ENCODE data around the gene WDR20. TPM values are rescaled to one million over a fixed set of nuclear protein-coding genes. Genes with fewer than 3 reads are reported as not detected.
"Not testable (repeated sequence)": the region's sequence is repeated elsewhere in the genome, so short reads cannot be mapped to it uniquely, and the experiment has no call there.

The WDR20 gene
- total RNA-seq, 4 donors from 2014 or later = 15.0 to 26.7 (median 18.3) TPM

DNA sequence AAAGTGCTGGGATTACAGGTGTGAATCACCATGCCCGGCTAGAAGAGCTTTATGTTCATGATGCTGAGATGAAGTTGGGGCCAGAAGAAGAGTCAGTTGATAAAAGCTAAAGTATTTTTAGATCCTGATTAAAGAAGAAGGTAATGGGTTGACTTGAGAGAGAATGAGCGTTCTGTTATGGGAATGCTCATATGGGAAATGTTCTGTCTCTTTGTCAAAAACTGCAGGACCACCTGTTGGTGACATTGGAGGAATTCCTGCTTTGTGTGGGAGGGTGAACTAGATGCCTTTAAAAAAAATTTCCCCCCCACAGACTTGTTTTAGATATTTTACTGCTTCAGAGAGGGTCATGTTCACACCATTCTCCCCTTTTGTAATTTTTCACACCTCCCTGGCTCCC, 6.7 kb downstream of the WDR20 start:
- H3K36me3 ChIP-seq = no peaks in the 10 kb centered on the region
- no peaks in the 10 kb centered on the region for H3K27me3 ChIP-seq
- no peak overlapping the region for H3K27ac ChIP-seq
- no peaks in the 10 kb centered on the region for H3K9me3 ChIP-seq
- no peak for DNase-seq (ENCODE audit: low spot score in 2 of 2)
- 85% methylated on average over 2 of the region's 2 CpGs for WGBS, 2 donors
- peaks cover 0 to 38% (median 7%) of the 10 kb centered on the region in 4 donors for H3K4me1 ChIP-seq
- TF ChIP-seq EP300 (IDR thresholded peaks at IDR 0.05) = no peak
- no peak for TF ChIP-seq POLR2A (IDR thresholded peaks at IDR 0.05)
- TF ChIP-seq, protein P1, sequence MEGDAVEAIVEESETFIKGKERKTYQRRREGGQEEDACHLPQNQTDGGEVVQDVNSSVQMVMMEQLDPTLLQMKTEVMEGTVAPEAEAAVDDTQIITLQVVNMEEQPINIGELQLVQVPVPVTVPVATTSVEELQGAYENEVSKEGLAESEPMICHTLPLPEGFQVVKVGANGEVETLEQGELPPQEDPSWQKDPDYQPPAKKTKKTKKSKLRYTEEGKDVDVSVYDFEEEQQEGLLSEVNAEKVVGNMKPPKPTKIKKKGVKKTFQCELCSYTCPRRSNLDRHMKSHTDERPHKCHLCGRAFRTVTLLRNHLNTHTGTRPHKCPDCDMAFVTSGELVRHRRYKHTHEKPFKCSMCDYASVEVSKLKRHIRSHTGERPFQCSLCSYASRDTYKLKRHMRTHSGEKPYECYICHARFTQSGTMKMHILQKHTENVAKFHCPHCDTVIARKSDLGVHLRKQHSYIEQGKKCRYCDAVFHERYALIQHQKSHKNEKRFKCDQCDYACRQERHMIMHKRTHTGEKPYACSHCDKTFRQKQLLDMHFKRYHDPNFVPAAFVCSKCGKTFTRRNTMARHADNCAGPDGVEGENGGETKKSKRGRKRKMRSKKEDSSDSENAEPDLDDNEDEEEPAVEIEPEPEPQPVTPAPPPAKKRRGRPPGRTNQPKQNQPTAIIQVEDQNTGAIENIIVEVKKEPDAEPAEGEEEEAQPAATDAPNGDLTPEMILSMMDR (IDR thresholded peaks at IDR 0.05) = no peak
- no peak overlapping the region for H3K4me3 ChIP-seq

DNA sequence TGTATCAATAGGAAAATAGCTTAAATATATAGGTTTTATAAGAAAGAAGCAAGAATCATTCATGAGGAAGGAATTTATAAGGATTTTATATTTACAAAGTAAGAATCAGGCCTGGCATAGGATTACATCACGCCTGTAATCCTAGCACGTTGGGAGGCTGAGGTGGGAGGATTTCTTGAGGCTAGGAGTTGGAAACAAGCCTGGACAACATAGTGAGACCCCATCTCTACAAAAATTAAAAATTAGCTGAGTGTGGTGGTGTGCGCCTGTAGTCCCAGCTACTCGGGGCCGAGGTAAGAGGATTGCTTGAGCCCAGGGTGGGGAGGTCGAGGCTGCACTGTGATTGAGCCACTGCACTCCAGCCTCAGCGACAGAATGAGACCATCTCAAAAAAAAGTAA, 10.4 kb downstream of the WDR20 start:
- peaks cover 0 to 19% (median 2%) of the 10 kb centered on the region in 4 donors for H3K4me1 ChIP-seq
- no peaks in the 10 kb centered on the region for H3K9me3 ChIP-seq
- peaks cover 0 to 11% (median 0%) of the 10 kb centered on the region in 3 donors for H3K36me3 ChIP-seq
- H3K27ac ChIP-seq = no peak overlapping the region
- no peak overlapping the region for H3K4me3 ChIP-seq
- DNase-seq (ENCODE audit: low spot score in 2 of 2) = no peak
- whole genome bisulfite sequencing, 2 donors = 92 to 95% methylated on average over 7 of the region's 7 CpGs
- TF ChIP-seq EP300 (IDR thresholded peaks at IDR 0.05) = no peak
- TF ChIP-seq, protein P1 (IDR thresholded peaks at IDR 0.05) = no peak
- no peak for TF ChIP-seq POLR2A (IDR thresholded peaks at IDR 0.05)
- no peaks in the 10 kb centered on the region for H3K27me3 ChIP-seq

DNA sequence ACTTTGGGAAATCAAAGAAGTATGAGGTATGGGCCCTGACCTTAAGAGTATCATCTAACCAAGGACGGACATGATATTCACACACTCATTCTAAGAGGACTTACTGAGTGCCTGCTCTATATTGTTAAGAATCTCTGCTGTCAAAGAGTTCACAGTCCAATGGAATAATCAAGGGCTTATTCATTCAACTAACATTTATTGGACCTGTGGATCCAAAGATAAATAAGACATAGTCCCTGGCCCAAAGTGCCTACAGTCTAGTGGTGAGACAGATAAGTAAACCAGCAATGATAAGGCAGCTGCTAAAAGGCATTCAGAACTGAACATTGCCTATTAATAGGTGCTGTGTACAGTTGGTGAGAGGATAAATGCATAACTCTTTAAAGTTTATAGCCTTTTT, 11.0 kb downstream of the WDR20 start:
- WGBS, 2 donors = 61 to 76% methylated on average over 1 of the region's 1 CpG
- Histone ChIP-seq H3K27ac (no peak overlapping the region), H3K36me3 (peaks cover 0 to 11% (median 0%) of the 10 kb centered on the region in 3 donors), H3K4me3 (no peak overlapping the region), H3K4me1 (peaks cover 0 to 20% (median 2%) of the 10 kb centered on the region in 4 donors), H3K9me3 (no peaks in the 10 kb centered on the region), H3K27me3 (no peaks in the 10 kb centered on the region)
- TF ChIP-seq, protein P1 (IDR thresholded peaks at IDR 0.05) = no peak
- no peak for TF ChIP-seq POLR2A (IDR thresholded peaks at IDR 0.05)
- no peak for TF ChIP-seq EP300 (IDR thresholded peaks at IDR 0.05)
- DNase-seq (ENCODE audit: low spot score in 2 of 2) = no peak

DNA sequence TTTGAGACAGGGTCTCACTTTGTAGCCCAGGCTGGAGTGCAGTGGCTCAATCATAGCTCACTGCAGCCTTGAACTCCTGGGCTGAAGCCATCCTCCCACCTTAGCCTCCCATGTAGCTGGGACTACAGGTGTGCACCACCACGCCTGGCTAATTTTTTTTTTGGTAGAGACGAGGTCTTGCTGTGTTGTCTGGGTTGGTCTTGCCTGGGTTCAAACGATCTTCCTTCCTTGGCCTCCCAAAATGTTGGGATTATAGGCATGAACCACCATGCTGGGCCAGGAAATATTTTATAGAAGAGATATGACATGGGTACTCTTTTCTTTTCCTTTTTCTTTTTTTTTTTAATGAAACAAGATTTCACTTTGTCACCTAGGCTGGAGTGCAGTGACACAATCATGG, 11.7 kb downstream of the WDR20 start:
- H3K4me1 ChIP-seq = peaks cover 0 to 20% (median 2%) of the 10 kb centered on the region in 4 donors
- H3K27me3 ChIP-seq; H3K9me3 ChIP-seq; H3K4me3 ChIP-seq; DNase-seq (ENCODE audit: low spot score in 2 of 2); H3K27ac ChIP-seq: not testable (repeated sequence)
- H3K36me3 ChIP-seq = peaks cover 0 to 11% (median 0%) of the 10 kb centered on the region in 3 donors
- WGBS, 2 donors = 97 to 98% methylated on average over 3 of the region's 3 CpGs

DNA sequence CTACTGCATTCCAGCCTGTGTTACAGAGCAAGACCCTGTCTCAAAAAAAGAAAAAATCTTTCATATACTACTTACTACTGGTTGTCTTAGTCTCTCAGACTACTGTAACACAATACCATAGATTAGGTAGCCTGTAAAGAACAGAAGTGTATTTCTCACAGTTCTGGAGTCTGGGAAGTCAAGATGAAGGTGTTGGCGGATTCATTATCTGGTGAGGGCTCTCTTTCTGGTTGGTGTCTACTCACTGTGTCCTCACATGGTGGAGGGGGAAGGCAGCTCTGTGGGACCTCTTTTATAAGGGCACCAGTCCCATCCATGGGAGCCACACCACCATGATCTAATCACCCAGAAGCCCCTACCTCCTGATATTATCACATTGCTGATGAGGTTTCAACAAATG, 14.4 kb downstream of the WDR20 start:
- H3K4me3 ChIP-seq = no peak overlapping the region
- no peak for TF ChIP-seq POLR2A (IDR thresholded peaks at IDR 0.05)
- no peak overlapping the region for H3K27ac ChIP-seq
- peaks cover 0 to 12% (median 0%) of the 10 kb centered on the region in 3 donors for H3K36me3 ChIP-seq
- WGBS, 2 donors = 100% methylated on average over 1 of the region's 1 CpG
- H3K9me3 ChIP-seq = no peaks in the 10 kb centered on the region
- DNase-seq (ENCODE audit: low spot score in 2 of 2) = no peak
- peaks cover 0 to 20% (median 0%) of the 10 kb centered on the region in 4 donors for H3K4me1 ChIP-seq
- H3K27me3 ChIP-seq = no peaks in the 10 kb centered on the region

DNA sequence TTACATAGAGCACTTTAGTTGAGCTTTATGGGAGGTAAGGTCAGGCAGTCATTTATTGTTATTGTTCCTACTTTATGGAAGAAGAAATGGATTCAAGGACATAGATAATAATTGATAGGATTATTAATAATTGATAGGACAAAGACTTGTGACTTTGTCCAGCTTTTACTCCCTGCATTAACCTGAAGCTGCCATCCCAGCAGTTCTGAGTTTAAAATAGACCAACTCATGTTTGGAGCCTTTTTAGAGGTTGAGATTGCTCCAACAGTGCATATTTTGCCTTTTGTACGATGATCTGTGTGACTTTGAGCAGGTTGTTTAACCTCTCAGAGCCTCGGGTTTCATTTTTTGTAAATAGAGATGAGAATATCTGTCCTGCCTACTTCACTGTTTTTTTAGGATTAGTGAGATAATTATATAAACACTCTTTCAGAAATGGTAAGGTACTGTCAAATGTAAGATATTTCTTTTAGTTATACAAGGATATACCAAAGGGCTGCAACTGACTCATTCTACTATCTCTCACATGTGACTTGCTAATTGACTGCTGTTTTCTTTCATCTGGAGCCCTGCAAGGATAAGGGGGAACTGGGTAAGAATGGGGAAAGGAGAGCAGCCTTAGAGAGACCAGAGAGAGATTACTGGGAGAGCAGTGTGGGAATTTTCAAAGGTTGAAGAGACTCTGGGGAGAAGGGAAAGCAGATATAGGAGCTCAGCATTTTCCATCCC, 15.3 kb downstream of the WDR20 start:
- Histone ChIP-seq H3K4me3 (no peak overlapping the region), H3K27ac (no peak overlapping the region), H3K9me3 (no peaks in the 10 kb centered on the region), H3K4me1 (peaks cover 0 to 20% (median 0%) of the 10 kb centered on the region in 4 donors), H3K27me3 (no peaks in the 10 kb centered on the region), H3K36me3 (peaks cover 0 to 17% (median 0%) of the 10 kb centered on the region in 3 donors)
- DNase-seq (ENCODE audit: low spot score in 2 of 2) = no peak
- 45 to 47% methylated on average over 2 of the region's 2 CpGs for whole genome bisulfite sequencing, 2 donors
- TF ChIP-seq EP300 (IDR thresholded peaks at IDR 0.05) (no peak), POLR2A (IDR thresholded peaks at IDR 0.05) (no peak)
- TF ChIP-seq, protein P1 (IDR thresholded peaks at IDR 0.05) = no peak
